Ishikawa (cell line): Measurements from ENCODE around the gene VEGFA.

Source experiments
- CEBPB ChIP-seq: IDR thresholded peaks from 2 replicates; pipeline ENCODE4 v1.6.1; 2012
- EP300 ChIP-seq: IDR thresholded peaks from 2 replicates; pipeline ENCODE4 v1.6.1; 2012; ENCODE audit warnings: borderline replicate concordance
- RAD21 ChIP-seq: IDR thresholded peaks from 2 replicates; pipeline ENCODE4 v1.6.1; 2012; ENCODE audit warnings: low read depth
- TEAD4 ChIP-seq: IDR thresholded peaks from 2 replicates; pipeline ENCODE4 v1.6.1; 2012
- USF1 ChIP-seq: IDR thresholded peaks from 2 replicates; pipeline ENCODE4 v1.6.1; 2012
- YY1 ChIP-seq: IDR thresholded peaks from 2 replicates; pipeline ENCODE4 v1.6.1; 2012; ENCODE audit warnings: low read depth

- no peak for TF ChIP-seq YY1
- no peak for TF ChIP-seq RAD21
- no peak for TF ChIP-seq EP300
- no peak for TF ChIP-seq CEBPB
- TF ChIP-seq USF1 = no peak
- TF ChIP-seq TEAD4 = no peak
Measured at GRCh38 chr6:43737272-43738081, 32.5 kb upstream of the VEGFA start.
